Hematopoietic multipotent progenitor cell treated with erythropoietin and hydrocortisone succinate and interleukin-3 and kit ligand, for 4 days (in vitro differentiated cells): ENCODE results near the gene TTLL3.
"Not testable (repeated sequence)": the region's sequence is repeated elsewhere in the genome, so short reads cannot be mapped to it uniquely, and the experiment has no call there.

Source experiments
- DNase-seq: peaks from one replicate; pipeline ENCODE4 v3.0.0-alpha.2; 2015

The TTLL3 gene

GRCh38 chr3:9869955-9870354 lies 59.9 kb downstream of the TTLL3 start:
- no peak for DNase-seq

- DNase-seq = no peak
Measured at GRCh38 chr3:9870978-9871377, 60.9 kb downstream of the TTLL3 start.

GRCh38 chr3:9872067-9872466 lies 62.0 kb downstream of the TTLL3 start:
- not testable (repeated sequence) for DNase-seq

- no peak for DNase-seq
Measured at GRCh38 chr3:9875448-9875847, 65.4 kb downstream of the TTLL3 start.

- DNase-seq = not testable (repeated sequence)
Measured at GRCh38 chr3:9876255-9876654, 66.2 kb downstream of the TTLL3 start.

GRCh38 chr3:9876991-9877390 lies 66.9 kb downstream of the TTLL3 start:
- peak; percentile 22 for DNase-seq

- no peak for DNase-seq
Measured at GRCh38 chr3:9878700-9879099, 68.6 kb downstream of the TTLL3 start.

- DNase-seq = no peak
Measured at GRCh38 chr3:9879830-9880549, 69.9 kb downstream of the TTLL3 start, which contains the start of gene CIDEC. Gene CIDEC (minus strand): TSS chr3:9880253. CDS start chr3:9878486, 1,767 bp downstream.

- DNase-seq = no peak
Measured at GRCh38 chr3:9881441-9881840, 71.4 kb downstream of the TTLL3 start.

- peak; percentile 14 for DNase-seq
Measured at GRCh38 chr3:9883706-9884554, 73.9 kb downstream of the TTLL3 start.

GRCh38 chr3:9884555-9885165 lies 74.6 kb downstream of the TTLL3 start:
- DNase-seq = peak; percentile 58
